Neural crest cell (in vitro differentiated cells): Measurements from ENCODE around the gene BAK1. TPM values are rescaled to one million over a fixed set of nuclear protein-coding genes. Genes with fewer than 3 reads are reported as not detected.
A peak's percentile ranks its signal among the peaks of the same experiment; 100 is the strongest.

Experiments
- DNase-seq: peaks from one replicate; pipeline ENCODE4 v3.0.0; 2021; ENCODE audit warnings: low read depth, mixed read lengths, low spot score
- H3K27ac Mint-ChIP-seq: one replicate; pipeline ENCODE4 v1.8.0; 2021; ENCODE audit warnings: mild to moderate bottlenecking, mixed read lengths; ENCODE audit not compliant: unreplicated experiment
- H3K27me3 Mint-ChIP-seq: 2 replicates; pipeline ENCODE4 v1.8.0; 2021; ENCODE audit warnings: low read depth, mild to moderate bottlenecking, mixed read lengths
- H3K36me3 Mint-ChIP-seq: 2 replicates; pipeline ENCODE4 v1.8.0; 2021; ENCODE audit warnings: low read depth, mild to moderate bottlenecking, mixed read lengths
- H3K4me1 Mint-ChIP-seq: 2 replicates; pipeline ENCODE4 v1.8.0; 2021; ENCODE audit warnings: mixed read lengths
- H3K4me3 Mint-ChIP-seq: one replicate; pipeline ENCODE4 v1.8.0; 2021; ENCODE audit warnings: mild to moderate bottlenecking, mixed read lengths
- H3K9me3 Mint-ChIP-seq: 2 replicates; pipeline ENCODE4 v1.8.0; 2021; ENCODE audit warnings: mixed read lengths
- total RNA-seq: library from RNA; stranded (reverse); gene quantifications from 2 replicates; pipeline ENCODE4 v1.2.1, GENCODE V29; 2021
- TF ChIP-seq, protein P1 (sequence below): fragments of 200-600 bp; sonication (generic); conservative IDR thresholded peaks from 2 replicates; pipeline ENCODE4 v1.5.0; 2021; ENCODE audit warnings: antibody characterized with exemption, mild to moderate bottlenecking

The BAK1 gene
- total RNA-seq, 1 donor from 2014 or later: 29.9 TPM

DNA sequence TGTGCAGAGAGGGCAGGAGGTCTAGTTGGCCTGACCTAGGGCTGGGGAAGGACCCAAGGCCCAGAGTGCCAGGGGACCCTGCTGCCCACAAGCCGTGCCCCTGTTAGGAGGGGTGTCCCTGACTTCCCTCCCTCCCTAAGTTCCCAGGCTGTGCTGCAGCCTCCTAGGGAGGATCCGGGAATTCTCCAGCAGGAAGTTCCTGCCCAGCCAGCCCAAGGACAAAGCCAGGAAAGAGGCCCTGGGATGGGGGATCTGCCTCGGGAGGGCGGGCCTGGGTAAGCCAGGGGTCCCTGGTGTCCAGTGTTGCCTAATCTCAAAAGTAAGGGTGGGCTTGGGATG, 9.3 kb upstream of the BAK1 start:
- H3K4me3 Mint-ChIP-seq: no peak overlapping the region
- no peak overlapping the region for H3K27ac Mint-ChIP-seq
- H3K36me3 Mint-ChIP-seq: no peaks in the 10 kb centered on the region
- H3K9me3 Mint-ChIP-seq: no peaks in the 10 kb centered on the region
- DNase-seq: no peak
- peaks cover 38% of the 10 kb centered on the region for H3K4me1 Mint-ChIP-seq
- TF ChIP-seq, protein P1, sequence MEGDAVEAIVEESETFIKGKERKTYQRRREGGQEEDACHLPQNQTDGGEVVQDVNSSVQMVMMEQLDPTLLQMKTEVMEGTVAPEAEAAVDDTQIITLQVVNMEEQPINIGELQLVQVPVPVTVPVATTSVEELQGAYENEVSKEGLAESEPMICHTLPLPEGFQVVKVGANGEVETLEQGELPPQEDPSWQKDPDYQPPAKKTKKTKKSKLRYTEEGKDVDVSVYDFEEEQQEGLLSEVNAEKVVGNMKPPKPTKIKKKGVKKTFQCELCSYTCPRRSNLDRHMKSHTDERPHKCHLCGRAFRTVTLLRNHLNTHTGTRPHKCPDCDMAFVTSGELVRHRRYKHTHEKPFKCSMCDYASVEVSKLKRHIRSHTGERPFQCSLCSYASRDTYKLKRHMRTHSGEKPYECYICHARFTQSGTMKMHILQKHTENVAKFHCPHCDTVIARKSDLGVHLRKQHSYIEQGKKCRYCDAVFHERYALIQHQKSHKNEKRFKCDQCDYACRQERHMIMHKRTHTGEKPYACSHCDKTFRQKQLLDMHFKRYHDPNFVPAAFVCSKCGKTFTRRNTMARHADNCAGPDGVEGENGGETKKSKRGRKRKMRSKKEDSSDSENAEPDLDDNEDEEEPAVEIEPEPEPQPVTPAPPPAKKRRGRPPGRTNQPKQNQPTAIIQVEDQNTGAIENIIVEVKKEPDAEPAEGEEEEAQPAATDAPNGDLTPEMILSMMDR: no peak
- H3K27me3 Mint-ChIP-seq: peaks cover 10% of the 10 kb centered on the region

DNA sequence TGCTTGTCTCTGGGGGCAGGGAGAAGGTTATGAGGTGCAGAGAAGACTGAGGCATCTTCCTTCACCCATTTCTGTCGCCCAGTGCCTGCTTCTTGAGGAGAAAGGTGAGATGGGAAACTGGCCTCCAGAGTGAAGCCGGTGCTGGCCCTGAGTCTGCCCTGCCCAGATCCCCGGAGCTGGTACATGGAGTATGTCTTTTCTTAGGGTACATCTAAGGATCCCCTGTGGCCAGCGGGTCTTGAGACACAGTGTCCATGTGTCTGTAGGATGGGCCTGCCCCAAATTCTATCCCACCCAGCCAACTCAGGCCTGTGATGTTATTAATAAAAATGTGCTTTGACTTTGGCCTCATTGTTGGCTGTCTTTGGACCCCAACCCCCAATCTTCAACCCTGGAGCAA, 8.8 kb upstream of the BAK1 start:
- Mint-ChIP-seq H3K27ac (no peak overlapping the region), H3K9me3 (no peaks in the 10 kb centered on the region), H3K36me3 (no peaks in the 10 kb centered on the region), H3K27me3 (peaks cover 10% of the 10 kb centered on the region), H3K4me1 (peaks cover 38% of the 10 kb centered on the region), H3K4me3 (no peak overlapping the region)
- TF ChIP-seq, protein P1: no peak
- no peak for DNase-seq

DNA sequence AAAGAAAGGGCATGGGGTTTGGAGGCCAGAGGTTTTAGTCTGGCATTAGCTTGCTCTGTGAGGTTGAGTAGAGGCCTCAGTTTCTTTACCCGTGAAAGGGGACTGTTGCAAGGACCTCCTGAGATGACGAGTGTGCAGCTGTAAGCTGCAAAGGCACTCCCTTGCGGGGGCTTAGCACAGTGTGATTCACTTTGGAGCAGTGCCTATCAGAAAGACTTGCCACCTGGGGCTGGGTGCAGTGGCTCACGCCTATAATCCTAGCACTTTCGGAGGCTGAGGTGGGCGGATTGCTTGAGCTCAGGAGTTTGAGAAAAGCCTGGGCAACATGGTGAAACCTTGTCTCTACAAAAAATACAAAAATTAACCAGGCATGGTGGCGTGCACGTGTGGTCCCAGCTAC, 7.5 kb upstream of the BAK1 start:
- peaks cover 28% of the 10 kb centered on the region for H3K4me1 Mint-ChIP-seq
- H3K36me3 Mint-ChIP-seq: no peaks in the 10 kb centered on the region
- no peak overlapping the region for H3K4me3 Mint-ChIP-seq
- no peak overlapping the region for H3K27ac Mint-ChIP-seq
- no peak for DNase-seq
- TF ChIP-seq, protein P1: no peak
- peaks cover 4% of the 10 kb centered on the region for H3K27me3 Mint-ChIP-seq
- H3K9me3 Mint-ChIP-seq: no peaks in the 10 kb centered on the region

DNA sequence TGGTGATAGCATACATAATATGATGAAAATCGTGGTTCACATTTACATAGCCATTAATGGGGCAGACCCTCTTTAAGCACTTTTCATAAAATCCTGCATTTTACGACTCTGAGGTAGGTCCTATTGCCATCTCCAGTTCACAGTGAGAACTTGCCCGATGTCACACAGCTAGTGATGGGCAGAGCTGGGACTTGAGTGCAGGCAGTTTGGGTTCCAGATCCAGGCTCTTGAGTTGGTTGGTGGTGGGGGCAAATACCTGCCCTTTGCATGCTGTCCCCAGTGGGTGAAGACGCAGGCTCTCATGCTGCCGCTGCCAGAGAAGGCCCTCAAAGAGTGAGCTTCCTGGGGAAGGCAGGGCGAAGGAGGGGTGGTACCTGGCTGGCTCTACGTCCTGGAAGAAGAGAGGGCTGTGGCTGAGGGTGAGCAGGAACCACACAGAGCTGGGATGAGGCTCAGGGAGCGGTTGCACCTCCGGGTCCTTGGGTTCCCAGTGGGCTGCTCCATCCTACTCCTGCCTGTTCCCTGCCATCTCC, 6.1 kb upstream of the BAK1 start:
- Mint-ChIP-seq H3K36me3 (no peaks in the 10 kb centered on the region), H3K9me3 (no peaks in the 10 kb centered on the region), H3K27ac (no peak overlapping the region), H3K4me3 (peak overlapping the region; percentile 34), H3K27me3 (no peaks in the 10 kb centered on the region), H3K4me1 (peaks cover 18% of the 10 kb centered on the region)
- no peak for DNase-seq
- TF ChIP-seq, protein P1: no peak

DNA sequence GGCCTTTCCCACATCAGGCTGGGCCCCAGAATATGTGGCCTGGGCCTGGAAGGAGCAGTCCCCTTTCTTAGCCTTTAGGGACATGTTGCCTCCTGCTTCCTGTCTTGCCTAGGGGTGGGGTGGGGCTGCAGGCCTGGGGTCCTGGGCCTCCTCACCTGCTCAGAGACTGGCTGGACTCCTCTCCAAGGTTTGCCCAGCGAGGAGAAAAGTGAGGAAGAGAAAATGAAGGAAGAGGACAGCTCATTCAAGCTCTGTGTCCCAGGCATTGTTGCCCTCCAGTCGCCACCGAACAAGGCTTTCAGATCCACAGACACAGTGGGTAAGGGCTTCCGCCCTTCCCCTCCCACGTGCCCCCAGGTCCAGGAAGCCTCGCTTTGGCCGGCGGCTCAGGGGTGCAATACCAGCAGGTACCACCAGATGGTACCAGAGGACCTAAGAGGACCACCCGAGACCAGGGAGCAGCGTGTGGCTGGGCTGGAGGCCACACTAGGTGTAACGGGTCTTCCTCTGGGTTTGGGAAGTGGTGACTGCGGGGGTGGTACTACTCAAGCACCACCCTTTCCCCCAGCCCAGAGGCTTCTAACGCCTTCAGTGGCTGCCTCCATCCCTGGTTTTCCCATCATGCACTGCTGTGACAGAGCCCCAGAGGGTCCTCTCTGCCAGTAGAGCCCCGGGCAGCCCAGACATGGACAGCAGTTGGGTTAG, 5.5 kb upstream of the BAK1 start:
- DNase-seq: peak; percentile 78
- peaks cover 11% of the 10 kb centered on the region for H3K4me1 Mint-ChIP-seq
- peak overlapping the region; percentile 34 for H3K4me3 Mint-ChIP-seq
- no peaks in the 10 kb centered on the region for H3K27me3 Mint-ChIP-seq
- H3K36me3 Mint-ChIP-seq: no peaks in the 10 kb centered on the region
- H3K9me3 Mint-ChIP-seq: no peaks in the 10 kb centered on the region
- TF ChIP-seq, protein P1: peak; percentile 94
- H3K27ac Mint-ChIP-seq: no peak overlapping the region
